ENCODE results near the gene CTNNB1. TPM values are rescaled to one million over a fixed set of nuclear protein-coding genes. Genes with fewer than 3 reads are reported as not detected.

The CTNNB1 gene
- total and polyA plus RNA-seq, 2 of the 8 experiments (the other 6 are each of a cell fraction or from before 2014, with no cell fraction given), result 356 to 579 TPM

GRCh38 chr3:41164777-41165176 is 34.5 kb upstream of the CTNNB1 start:
- H3K4me1 ChIP-seq (replicated peaks in 1 of 4; ENCODE audit: control insufficient read depth in 3 of 4, insufficient read depth in 4 of 4, low read length in 3 of 4), result no peaks in the 10 kb centered on the region
- no peak overlapping the region for H4K8ac ChIP-seq (ENCODE audit: extremely low read depth, insufficient read depth, low read length)
- H4K91ac ChIP-seq (replicated peaks; ENCODE audit: insufficient read length, low read length), result no peak overlapping the region
- H2BK120ac ChIP-seq (replicated peaks; ENCODE audit: low read depth, low read length), result no peak overlapping the region
- H3K9ac ChIP-seq (replicated peaks in 1 of 4; ENCODE audit: extremely low read depth in 1 of 4, low read depth in 3 of 4, low read length in 3 of 4), result no peak overlapping the region
- no peaks in the 10 kb centered on the region for H3K23me2 ChIP-seq (ENCODE audit: low read depth, low read length)
- no peak overlapping the region for H3K4me3 ChIP-seq (ENCODE audit: extremely low read depth in 1 of 4, insufficient read depth in 2 of 4, low read depth in 3 of 4, low read length in 4 of 4)
- no peak for FAIRE-seq
- no peaks in the 10 kb centered on the region for H3K27me3 ChIP-seq (replicated peaks in 1 of 4; ENCODE audit: control insufficient read depth in 3 of 4, extremely low read depth in 1 of 4, insufficient read depth in 3 of 4, low read length in 3 of 4)
- no peak overlapping the region for H2AK5ac ChIP-seq (ENCODE audit: low read depth, low read length)
- no peak for DNase-seq (ENCODE audit: low read depth in 1 of 2, low spot score in 2 of 2)
- H3K79me2 ChIP-seq (ENCODE audit: control insufficient read depth in 1 of 2, insufficient read depth in 2 of 2, low read length in 2 of 2), result no peaks in the 10 kb centered on the region
- no peak overlapping the region for H4K5ac ChIP-seq (ENCODE audit: insufficient read length, low read depth, low read length)
- WGBS, 2 experiments (ENCODE audit: extremely low coverage in 1 of 2, insufficient coverage in 1 of 2, insufficient read length in 1 of 2, insufficient replicate concordance in 2 of 2, low coverage in 1 of 2, low lambda C conversion rate in 2 of 2, missing lambda C conversion rate in 1 of 2), result 66% methylated on average over 2 of the region's 2 CpGs; no CpG with 5 or more reads in 1 of the 2 experiments
- H2BK5ac ChIP-seq (ENCODE audit: low read depth, low read length), result no peak overlapping the region
- H2BK20ac ChIP-seq (ENCODE audit: low read length), result no peak overlapping the region
- ChIA-PET CTCF (ENCODE audit: partially characterized antibody) (no interaction called here), POLR2A (ENCODE audit: partially characterized antibody) (interaction anchor here (3.0 kb wide), 1 partner anchor 34 kb away, joined by 11 read pairs; the partner anchor contains the start of gene CTNNB1)
- no peak overlapping the region for H2AFZ ChIP-seq (ENCODE audit: low read length)
- no peaks in the 10 kb centered on the region for H4K20me1 ChIP-seq (replicated peaks in 1 of 2; ENCODE audit: control insufficient read depth in 1 of 2, insufficient read depth in 2 of 2, low read length in 2 of 2)
- H3K14ac ChIP-seq (ENCODE audit: insufficient read length), result no peak overlapping the region
- H3K79me1 ChIP-seq (ENCODE audit: low read depth, low read length), result no peaks in the 10 kb centered on the region
- no peak overlapping the region for H3K56ac ChIP-seq (replicated peaks; ENCODE audit: insufficient read length, low read depth, low read length)
- H3K4ac ChIP-seq (replicated peaks; ENCODE audit: insufficient read length, low read depth, low read length), result no peak overlapping the region
- H3K9me3 ChIP-seq (ENCODE audit: insufficient read depth in 2 of 2, low read depth in 1 of 2, low read length in 1 of 2), result no peaks in the 10 kb centered on the region
- no peak overlapping the region for H3K18ac ChIP-seq (ENCODE audit: extremely low read depth, low read length)
- H2BK12ac ChIP-seq (ENCODE audit: low read depth, low read length), result 0 out of 2 replicates have a peak overlapping the region, but pooled peaks have one; percentile 1
- no peak overlapping the region for H3K4me2 ChIP-seq (ENCODE audit: insufficient read depth in 1 of 2, low read depth in 2 of 2, low read length in 2 of 2)
- no peaks in the 10 kb centered on the region for H3K36me3 ChIP-seq (ENCODE audit: control insufficient read depth in 2 of 4, insufficient read depth in 4 of 4, low read length in 3 of 4)
- H3K23ac ChIP-seq (ENCODE audit: insufficient read length), result no peak overlapping the region
- no peak overlapping the region for H2BK15ac ChIP-seq (ENCODE audit: low read length)
- no peak for TF ChIP-seq YY1 (IDR thresholded peaks at IDR 0.05; ENCODE audit: low read depth, low read length)
- no peak for TF ChIP-seq HDAC6 (IDR thresholded peaks at IDR 0.05; ENCODE audit: low read depth, low read length)
- no peak for TF ChIP-seq SP4 (IDR thresholded peaks at IDR 0.05; ENCODE audit: low read length)
- no peak for TF ChIP-seq ATF2 (IDR thresholded peaks at IDR 0.05; ENCODE audit: low read length)
- no peak for TF ChIP-seq TBP (IDR thresholded peaks at IDR 0.05; ENCODE audit: low read depth, low read length)
- no peak for TF ChIP-seq SAP30 (IDR thresholded peaks at IDR 0.05; ENCODE audit: insufficient read depth, insufficient replicate concordance, low read length)
- TF ChIP-seq PHF8 (conservative IDR thresholded peaks at IDR 0.05; ENCODE audit: low read depth, low read length), result no peak
- no peak for TF ChIP-seq SRF (IDR thresholded peaks at IDR 0.05; ENCODE audit: low read depth, low read length)
- no peak for TF ChIP-seq BACH1 (IDR thresholded peaks at IDR 0.05; ENCODE audit: low read length)
- TF ChIP-seq NANOG (IDR thresholded peaks at IDR 0.05; ENCODE audit: insufficient read depth, low read depth, low read length, poor library complexity, severe bottlenecking), result no peak
- H3K27ac ChIP-seq (ENCODE audit: low read depth, low read length), result no peak overlapping the region

All from H1 (cell line).